Measurements from ENCODE around the gene GPC3.

Gene GPC3

GRCh38 chrX:133660281-133660680 is 325.1 kb downstream of the GPC3 start:
- TF ChIP-seq CTCF (conservative IDR thresholded peaks at IDR 0.05; ENCODE audit: low read depth, low read length): no peak
- H3K4me3 ChIP-seq (ENCODE audit: low read depth, low read length): no peak overlapping the region
- DNase-seq (ENCODE audit: low read depth): peak; percentile 58

- no peak for TF ChIP-seq CTCF (conservative IDR thresholded peaks at IDR 0.05; ENCODE audit: low read depth, low read length)
- no peak for DNase-seq (ENCODE audit: low read depth)
- no peak overlapping the region for H3K4me3 ChIP-seq (ENCODE audit: low read depth, low read length)
Observed at GRCh38 chrX:133658293-133658911, 327.0 kb downstream of the GPC3 start.

- H3K4me3 ChIP-seq (ENCODE audit: low read depth, low read length): no peak overlapping the region
- DNase-seq (ENCODE audit: low read depth): no peak
- no peak for TF ChIP-seq CTCF (conservative IDR thresholded peaks at IDR 0.05; ENCODE audit: low read depth, low read length)
Observed at GRCh38 chrX:133655275-133656265, 329.8 kb downstream of the GPC3 start.

- peak; percentile 48 for DNase-seq (ENCODE audit: low read depth)
- TF ChIP-seq CTCF (conservative IDR thresholded peaks at IDR 0.05; ENCODE audit: low read depth, low read length): no peak
- no peak overlapping the region for H3K4me3 ChIP-seq (ENCODE audit: low read depth, low read length)
Observed at GRCh38 chrX:133654811-133655210, 330.6 kb downstream of the GPC3 start.

GRCh38 chrX:133653358-133653757 is 332.0 kb downstream of the GPC3 start:
- no peak for TF ChIP-seq CTCF (conservative IDR thresholded peaks at IDR 0.05; ENCODE audit: low read depth, low read length)
- no peak overlapping the region for H3K4me3 ChIP-seq (ENCODE audit: low read depth, low read length)
- no peak for DNase-seq (ENCODE audit: low read depth)

- H3K4me3 ChIP-seq (ENCODE audit: low read depth, low read length): no peak overlapping the region
- TF ChIP-seq CTCF (conservative IDR thresholded peaks at IDR 0.05; ENCODE audit: low read depth, low read length): no peak
- no peak for DNase-seq (ENCODE audit: low read depth)
Observed at GRCh38 chrX:133652185-133652584, 333.2 kb downstream of the GPC3 start.

Measured in choroid plexus epithelial cell (primary cell).